HepG2 (cell line): ENCODE measurements around the gene SOX8. TPM values are rescaled to one million over a fixed set of nuclear protein-coding genes. Genes with fewer than 3 reads are reported as not detected.
A peak's percentile ranks its signal among the peaks of the same experiment; 100 is the strongest.

Source experiments
- AGO1 ChIP-seq: fragments of 200-400 bp; formaldehyde crosslinking; IDR thresholded peaks from 2 replicates; pipeline ENCODE4 v1.6.1; 2017; ENCODE audit warnings: mild to moderate bottlenecking, low read depth, low read length, moderate library complexity; ENCODE audit not compliant: poor library complexity, severe bottlenecking
- ATAD3A ChIP-seq: sonication (generic); formaldehyde crosslinking; IDR thresholded peaks from 2 replicates; pipeline ENCODE4 v1.4.0; 2020; ENCODE audit warnings: missing genetic modification reagents
- ATF3 ChIP-seq: sonication (generic); formaldehyde crosslinking; IDR thresholded peaks from 2 replicates; pipeline ENCODE4 v1.4.0; 2020; ENCODE audit warnings: missing genetic modification reagents
- BRF2 ChIP-seq: sonication (generic); formaldehyde crosslinking; IDR thresholded peaks from 2 replicates; pipeline ENCODE4 v1.8.1; 2022; ENCODE audit warnings: mild to moderate bottlenecking, missing genetic modification reagents
- FOSL2 ChIP-seq: sonication (generic); formaldehyde crosslinking; IDR thresholded peaks from 2 replicates; pipeline ENCODE4 v1.4.0; 2020; ENCODE audit warnings: missing genetic modification reagents
- HES4 ChIP-seq: sonication (generic); formaldehyde crosslinking; IDR thresholded peaks from 2 replicates; pipeline ENCODE4 v1.9.0; 2021; ENCODE audit warnings: mild to moderate bottlenecking, missing genetic modification reagents, borderline replicate concordance
- KAT8 ChIP-seq: IDR thresholded peaks from 2 replicates; pipeline ENCODE4 v1.6.1; 2016; ENCODE audit warnings: missing genetic modification reagents, missing compliant biosample characterization
- ZMYM3 ChIP-seq: sonication (generic); formaldehyde crosslinking; IDR thresholded peaks from 2 replicates; pipeline ENCODE4 v1.5.1; 2020; ENCODE audit warnings: mild to moderate bottlenecking, missing genetic modification reagents
- ZNF232 ChIP-seq: sonication (generic); formaldehyde crosslinking; IDR thresholded peaks from 2 replicates; pipeline ENCODE4 v1.4.0; 2020; ENCODE audit warnings: missing genetic modification reagents, borderline replicate concordance
- ZNF691 ChIP-seq: sonication (generic); formaldehyde crosslinking; IDR thresholded peaks from 2 replicates; pipeline ENCODE4 v1.4.0; 2020; ENCODE audit warnings: missing genetic modification reagents, low read depth, mild to moderate bottlenecking, borderline replicate concordance
- polyA plus RNA-seq, 8 experiments: library from polyadenylated mRNA; depleted of rRNA in 3 of 8; stranded (reverse) in 7 of 8; unstranded in 1 of 8; fragments of >200 nt; fragmentation: Illumina TruSeq in 4 of 8; extraction: Trizol in 4 of 8; gene quantifications; 2 replicates each; pipeline versions ENCODE4 v1.2.1 to v1.2.3, GENCODE V29; 2011 to 2016; ENCODE audit warnings: low read depth in 4 of 8, missing spikeins in 1 of 8, mixed read lengths in 1 of 8; ENCODE audit not compliant: insufficient read depth in 1 of 8
- total RNA-seq, 5 experiments: library from RNA; depleted of rRNA; stranded (reverse); fragments of >200 nt; fragmentation: Illumina TruSeq; extraction: Trizol; gene quantifications; 2 replicates each; pipeline ENCODE4 v1.2.3, GENCODE V29; 2016; ENCODE audit warnings: low read depth in 1 of 5
- TF ChIP-seq, protein P1 (sequence below): sonication (generic); formaldehyde crosslinking; IDR thresholded peaks from 2 replicates; pipeline ENCODE4 v1.5.1; 2020; ENCODE audit warnings: mild to moderate bottlenecking, missing genetic modification reagents, moderate library complexity
- TF ChIP-seq, protein P2 (sequence below): IDR thresholded peaks from 2 replicates; pipeline ENCODE4 v1.6.1; 2012; ENCODE audit warnings: inconsistent platforms

Gene SOX8
- total and polyA plus RNA-seq, 2 of the 13 experiments (the other 11 are each of a cell fraction or from before 2014, with no cell fraction given), result 0.20 to 0.28 TPM

DNA sequence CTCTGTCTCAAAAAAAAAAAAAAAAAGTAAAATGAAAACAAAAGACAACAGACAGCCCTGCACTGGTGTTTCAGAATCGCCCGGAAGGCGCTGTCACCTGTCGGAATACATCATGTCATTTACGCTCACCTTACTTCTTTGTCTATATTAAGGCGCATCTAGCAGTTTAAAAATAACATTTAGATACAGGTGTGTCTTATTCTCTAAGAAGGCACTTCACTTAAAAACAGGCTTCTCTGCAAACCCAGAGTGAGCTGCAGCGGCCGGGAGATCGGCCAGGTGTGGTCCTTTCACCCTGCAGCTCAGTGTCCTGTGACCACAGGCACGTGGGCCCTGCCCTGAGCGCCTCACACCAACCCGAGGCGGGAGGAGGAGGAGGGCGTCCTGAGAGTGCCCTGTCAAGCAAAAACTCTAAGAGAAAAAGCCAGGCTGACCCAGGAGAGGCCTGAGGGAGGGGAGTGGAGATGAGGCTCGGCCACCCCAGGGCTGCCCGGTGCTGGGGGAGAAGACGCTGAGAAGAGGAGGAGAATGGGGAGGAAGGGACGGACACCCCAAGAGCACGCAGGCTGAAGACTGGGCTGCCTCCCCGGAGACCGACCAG is 7.5 kb upstream of the SOX8 start (continued):
- no peak for TF ChIP-seq BRF2 (CRISPR knock-in tag)
- TF ChIP-seq ATF3 (CRISPR knock-in tag), result no peak
- no peak for TF ChIP-seq ZNF691 (CRISPR knock-in tag)
- TF ChIP-seq ATAD3A (CRISPR knock-in tag), result no peak
- no peak for TF ChIP-seq KAT8 (CRISPR knock-in tag)
- TF ChIP-seq, protein P1, sequence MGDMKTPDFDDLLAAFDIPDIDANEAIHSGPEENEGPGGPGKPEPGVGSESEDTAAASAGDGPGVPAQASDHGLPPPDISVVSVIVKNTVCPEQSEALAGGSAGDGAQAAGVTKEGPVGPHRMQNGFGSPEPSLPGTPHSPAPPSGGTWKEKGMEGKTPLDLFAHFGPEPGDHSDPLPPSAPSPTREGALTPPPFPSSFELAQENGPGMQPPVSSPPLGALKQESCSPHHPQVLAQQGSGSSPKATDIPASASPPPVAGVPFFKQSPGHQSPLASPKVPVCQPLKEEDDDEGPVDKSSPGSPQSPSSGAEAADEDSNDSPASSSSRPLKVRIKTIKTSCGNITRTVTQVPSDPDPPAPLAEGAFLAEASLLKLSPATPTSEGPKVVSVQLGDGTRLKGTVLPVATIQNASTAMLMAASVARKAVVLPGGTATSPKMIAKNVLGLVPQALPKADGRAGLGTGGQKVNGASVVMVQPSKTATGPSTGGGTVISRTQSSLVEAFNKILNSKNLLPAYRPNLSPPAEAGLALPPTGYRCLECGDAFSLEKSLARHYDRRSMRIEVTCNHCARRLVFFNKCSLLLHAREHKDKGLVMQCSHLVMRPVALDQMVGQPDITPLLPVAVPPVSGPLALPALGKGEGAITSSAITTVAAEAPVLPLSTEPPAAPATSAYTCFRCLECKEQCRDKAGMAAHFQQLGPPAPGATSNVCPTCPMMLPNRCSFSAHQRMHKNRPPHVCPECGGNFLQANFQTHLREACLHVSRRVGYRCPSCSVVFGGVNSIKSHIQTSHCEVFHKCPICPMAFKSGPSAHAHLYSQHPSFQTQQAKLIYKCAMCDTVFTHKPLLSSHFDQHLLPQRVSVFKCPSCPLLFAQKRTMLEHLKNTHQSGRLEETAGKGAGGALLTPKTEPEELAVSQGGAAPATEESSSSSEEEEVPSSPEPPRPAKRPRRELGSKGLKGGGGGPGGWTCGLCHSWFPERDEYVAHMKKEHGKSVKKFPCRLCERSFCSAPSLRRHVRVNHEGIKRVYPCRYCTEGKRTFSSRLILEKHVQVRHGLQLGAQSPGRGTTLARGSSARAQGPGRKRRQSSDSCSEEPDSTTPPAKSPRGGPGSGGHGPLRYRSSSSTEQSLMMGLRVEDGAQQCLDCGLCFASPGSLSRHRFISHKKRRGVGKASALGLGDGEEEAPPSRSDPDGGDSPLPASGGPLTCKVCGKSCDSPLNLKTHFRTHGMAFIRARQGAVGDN (CRISPR knock-in tag), result peak; percentile 42
- TF ChIP-seq ZNF232, result no peak
- TF ChIP-seq FOSL2 (CRISPR knock-in tag), result no peak
- TF ChIP-seq, protein P2, sequence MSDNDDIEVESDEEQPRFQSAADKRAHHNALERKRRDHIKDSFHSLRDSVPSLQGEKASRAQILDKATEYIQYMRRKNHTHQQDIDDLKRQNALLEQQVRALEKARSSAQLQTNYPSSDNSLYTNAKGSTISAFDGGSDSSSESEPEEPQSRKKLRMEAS, result peak; percentile 58
- TF ChIP-seq AGO1, result peak; percentile 24
- TF ChIP-seq HES4, result no peak
- no peak for TF ChIP-seq ZMYM3 (CRISPR knock-in tag)
